ENCODE data around the gene S100A16. TPM values are rescaled to one million over a fixed set of nuclear protein-coding genes. Genes with fewer than 3 reads are reported as not detected.

The S100A16 gene
- total and polyA plus RNA-seq, 9 of the 15 experiments (the other 6 are each of a cell fraction or from before 2014, with no cell fraction given) = 1.6 to 6.9 (median 4.3) TPM

- TF ChIP-seq ZNF280B (CRISPR knock-in tag; IDR thresholded peaks at IDR 0.05) = no peak
- TF ChIP-seq RBM25 (IDR thresholded peaks at IDR 0.05; ENCODE audit: low read depth, low read length, severe bottlenecking) = peak; percentile 44
- no peak for TF ChIP-seq TSHZ1 (CRISPR knock-in tag; IDR thresholded peaks at IDR 0.05)
- 0 out of 2 replicates have a peak, but pooled peaks have one; percentile 35 for TF ChIP-seq MGA (IDR thresholded peaks at IDR 0.05)
- TF ChIP-seq KLF6 (CRISPR knock-in tag; IDR thresholded peaks at IDR 0.05; ENCODE audit: borderline replicate concordance) = no peak
- TF ChIP-seq CBX3 (IDR thresholded peaks at IDR 0.05; ENCODE audit: borderline replicate concordance in 1 of 2, low read length in 2 of 2) = no peak
- no peak for TF ChIP-seq NFIC (IDR thresholded peaks at IDR 0.05)
- TF ChIP-seq RCOR1 (IDR thresholded peaks at IDR 0.05; ENCODE audit: borderline replicate concordance in 1 of 2, low read depth in 2 of 2, low read length in 2 of 2) = no peak
- TF ChIP-seq MAFG (tag; conservative IDR thresholded peaks at IDR 0.05) = no peak
- peak; percentile 55; the same call in 1 of the 2 replicates for TF ChIP-seq NBN (IDR thresholded peaks at IDR 0.05; ENCODE audit: low read depth)
- no peak for TF ChIP-seq HNRNPLL (IDR thresholded peaks at IDR 0.05; ENCODE audit: low read depth, low read length, poor library complexity, severe bottlenecking)
Observed at GRCh38 chr1:153633161-153633753, 20.3 kb upstream of the S100A16 start (continued).

All from K562 (cell line).